HepG2 (cell line): ENCODE results near the gene L1CAM. TPM values are rescaled to one million over a fixed set of nuclear protein-coding genes. Genes with fewer than 3 reads are reported as not detected.
A peak's percentile ranks its signal among the peaks of the same experiment; 100 is the strongest.

ENCODE experiments used
- ATRX ChIP-seq: sonication (generic); formaldehyde crosslinking; IDR thresholded peaks from 2 replicates; pipeline ENCODE4 v1.4.0; 2020; ENCODE audit warnings: missing genetic modification reagents, borderline replicate concordance
- CENPX ChIP-seq: sonication (generic); formaldehyde crosslinking; IDR thresholded peaks from 2 replicates; pipeline ENCODE4 v1.9.0; 2021; ENCODE audit warnings: mild to moderate bottlenecking, missing genetic modification reagents, moderate library complexity
- DDIT3 ChIP-seq: sonication (generic); formaldehyde crosslinking; IDR thresholded peaks from 2 replicates; pipeline ENCODE4 v1.4.0; 2020; ENCODE audit warnings: mild to moderate bottlenecking, missing genetic modification reagents
- DMTF1 ChIP-seq: sonication (generic); formaldehyde crosslinking; IDR thresholded peaks from 2 replicates; pipeline ENCODE4 v1.4.0; 2020; ENCODE audit warnings: mild to moderate bottlenecking, missing genetic modification reagents
- HINFP ChIP-seq: sonication (generic); formaldehyde crosslinking; IDR thresholded peaks from 2 replicates; pipeline ENCODE4 v1.4.0; 2020; ENCODE audit warnings: low read depth, mild to moderate bottlenecking, missing genetic modification reagents
- MEF2D ChIP-seq: sonication (generic); formaldehyde crosslinking; IDR thresholded peaks from 2 replicates; pipeline ENCODE4 v1.5.1; 2020; ENCODE audit warnings: mild to moderate bottlenecking, missing genetic modification reagents
- NCOA5 ChIP-seq: sonication (generic); formaldehyde crosslinking; IDR thresholded peaks from 2 replicates; pipeline ENCODE4 v1.4.0; 2020; ENCODE audit warnings: missing genetic modification reagents
- NCOR1 ChIP-seq: fragments of 200-600 bp; sonication (generic); IDR thresholded peaks from 2 replicates; pipeline ENCODE4 v1.7.0; 2017; ENCODE audit warnings: antibody characterized with exemption, low read length, borderline replicate concordance
- PLRG1 ChIP-seq: fragments of 450-650 bp; conservative IDR thresholded peaks from 2 replicates; pipeline ENCODE4 v1.6.1; 2016
- RBFOX2 ChIP-seq: fragments of 200-400 bp; formaldehyde crosslinking; IDR thresholded peaks from 2 replicates; pipeline ENCODE4 v1.6.1; 2017; ENCODE audit warnings: low read depth, mild to moderate bottlenecking, low read length
- SIN3A ChIP-seq: IDR thresholded peaks from 2 replicates; pipeline ENCODE4 v1.6.1; 2011; ENCODE audit warnings: low read depth, mild to moderate bottlenecking, control low read depth, low read length, borderline replicate concordance
- TAF1 ChIP-seq: sonication (generic); formaldehyde crosslinking; IDR thresholded peaks from 2 replicates; pipeline ENCODE4 v1.4.0; 2020; ENCODE audit warnings: missing genetic modification reagents
- ZNF274 ChIP-seq: sonication (generic); formaldehyde crosslinking; IDR thresholded peaks from 2 replicates; pipeline ENCODE4 v1.5.1; 2020; ENCODE audit warnings: mild to moderate bottlenecking, missing genetic modification reagents
- ZNF275 ChIP-seq: sonication (generic); formaldehyde crosslinking; IDR thresholded peaks from 2 replicates; pipeline ENCODE4 v1.8.0; 2022; ENCODE audit warnings: missing genetic modification reagents, mild to moderate bottlenecking, inconsistent platforms, borderline replicate concordance
- ZNF407 ChIP-seq: sonication (generic); formaldehyde crosslinking; IDR thresholded peaks from one replicate; pipeline ENCODE4 v1.5.1; 2020; ENCODE audit warnings: mild to moderate bottlenecking, missing genetic modification reagents; ENCODE audit errors: not compliant biosample characterization
- polyA plus RNA-seq, 8 experiments: library from polyadenylated mRNA; depleted of rRNA in 3 of 8; stranded (reverse) in 7 of 8; unstranded in 1 of 8; fragments of >200 nt; fragmentation: Illumina TruSeq in 4 of 8; extraction: Trizol in 4 of 8; gene quantifications; 2 replicates each; pipeline versions ENCODE4 v1.2.1 to v1.2.3, GENCODE V29; 2011 to 2016; ENCODE audit warnings: low read depth in 4 of 8, missing spikeins in 1 of 8, mixed read lengths in 1 of 8; ENCODE audit not compliant: insufficient read depth in 1 of 8
- total RNA-seq, 5 experiments: library from RNA; depleted of rRNA; stranded (reverse); fragments of >200 nt; fragmentation: Illumina TruSeq; extraction: Trizol; gene quantifications; 2 replicates each; pipeline ENCODE4 v1.2.3, GENCODE V29; 2016; ENCODE audit warnings: low read depth in 1 of 5

L1CAM gene
- total and polyA plus RNA-seq, 2 of the 13 experiments (the other 11 are each of a cell fraction or from before 2014, with no cell fraction given), result 1.4 to 2.0 TPM

- TF ChIP-seq ZNF407 (CRISPR knock-in tag), result peak; percentile 99
- peak; percentile 100 for TF ChIP-seq ZNF275
- peak; percentile 87; the same call in 1 of the 2 replicates for TF ChIP-seq CENPX (CRISPR knock-in tag)
- TF ChIP-seq TAF1 (CRISPR knock-in tag), result peak; percentile 85
- peak; percentile 97; the same call in 1 of the 2 replicates for TF ChIP-seq ATRX
- no peak for TF ChIP-seq NCOR1
- TF ChIP-seq NCOA5, result peak; percentile 95; the same call in 1 of the 2 replicates
- peak; percentile 100 for TF ChIP-seq ZNF274 (CRISPR knock-in tag)
- TF ChIP-seq PLRG1, result no peak
- TF ChIP-seq HINFP (CRISPR knock-in tag), result peak; percentile 97
- TF ChIP-seq DMTF1, result peak; percentile 96
- TF ChIP-seq SIN3A, result peak; percentile 99
- peak; percentile 99 for TF ChIP-seq MEF2D (CRISPR knock-in tag)
- peak; percentile 96; the same call in 1 of the 2 replicates for TF ChIP-seq DDIT3
- TF ChIP-seq RBFOX2, result no peak
Observed at GRCh38 chrX:153875391-153876111, 10.4 kb downstream of the L1CAM start (continued).
